GM21576 (cell line): ENCODE data around the gene COL9A1.

ENCODE experiments used
- ATAC-seq: cut with Tn5 transposase; IDR thresholded peaks from one replicate; pipeline ENCODE4 v1.9.1; 2021; ENCODE audit warnings: mild to moderate bottlenecking, moderate library complexity; ENCODE audit not compliant: unreplicated experiment

COL9A1 gene

DNA sequence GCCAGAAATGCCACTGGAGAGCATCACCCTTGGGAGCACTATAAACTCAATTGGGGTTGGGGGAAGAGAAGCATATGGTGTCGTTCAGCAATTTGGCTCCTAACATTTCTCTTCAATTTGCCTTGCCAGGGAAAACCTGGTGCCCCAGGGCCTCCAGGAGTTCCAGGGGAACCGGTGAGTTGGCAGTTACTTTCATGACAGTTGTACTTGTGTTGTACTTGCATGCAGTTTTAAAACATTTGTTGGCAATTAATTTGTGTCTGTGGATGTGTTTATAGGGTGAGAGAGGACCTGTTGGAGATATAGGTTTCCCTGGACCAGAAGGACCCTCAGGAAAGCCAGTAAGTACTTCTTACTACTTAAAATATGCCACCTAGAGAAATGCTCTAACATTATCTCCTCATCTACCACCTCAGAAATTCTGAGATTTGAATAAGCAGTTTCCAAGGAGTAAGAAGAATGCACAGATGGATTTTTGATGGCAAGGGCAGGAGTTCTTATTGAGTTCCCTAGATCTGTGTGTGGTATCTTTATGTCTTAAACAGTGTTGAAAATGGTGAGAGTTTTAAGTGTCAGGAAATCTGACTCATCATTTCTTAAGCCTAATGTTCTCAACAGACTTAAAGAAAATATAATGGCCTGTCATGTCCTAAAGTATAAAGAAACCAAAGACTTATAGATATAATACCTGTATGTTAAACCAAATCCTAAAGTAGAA lies 122.5 kb downstream of the COL9A1 start:
- no peak for ATAC-seq

- ATAC-seq, result no peak
These were observed 125.9 kb downstream of the COL9A1 start for GRCh38 chr6:70176842-70177550.

- ATAC-seq, result no peak
These were observed 127.1 kb downstream of the COL9A1 start for GRCh38 chr6:70175770-70176169.

- no peak for ATAC-seq
These were observed 130.6 kb downstream of the COL9A1 start for GRCh38 chr6:70172252-70172651.

GRCh38 chr6:70171236-70171635 lies 131.6 kb downstream of the COL9A1 start:
- ATAC-seq, result no peak

DNA sequence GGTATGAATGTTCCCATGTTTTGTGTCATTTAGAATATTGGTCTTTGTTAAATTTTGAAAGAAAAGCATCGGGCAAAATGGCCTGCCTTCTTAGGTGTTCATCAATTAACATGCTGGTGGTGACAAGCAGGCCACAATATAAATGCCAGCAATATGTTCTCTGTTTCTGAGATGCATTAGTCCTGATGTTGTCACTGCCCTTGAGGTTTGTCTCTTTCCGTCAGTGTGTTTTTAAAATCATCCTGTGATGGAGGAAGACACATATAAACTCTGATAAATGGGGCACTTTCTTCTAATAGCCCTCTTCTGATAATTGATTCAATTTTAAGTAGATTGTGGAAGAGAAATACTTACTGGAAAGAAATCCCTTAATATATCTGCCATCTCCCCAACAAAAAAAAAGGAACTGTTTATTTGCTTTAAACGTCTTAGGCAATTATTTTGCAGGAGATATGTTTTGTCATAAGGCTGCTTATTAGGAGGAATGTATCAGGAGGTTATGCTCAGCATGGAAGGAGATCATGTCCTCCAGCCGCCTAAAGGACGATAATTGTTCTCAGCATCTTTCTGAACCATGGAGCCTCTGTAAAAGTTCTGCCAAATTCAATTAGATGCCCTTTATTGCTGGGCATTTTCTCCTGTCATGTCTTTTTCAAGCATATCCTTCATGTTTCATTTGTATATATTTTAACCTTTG lies 134.1 kb downstream of the COL9A1 start:
- no peak for ATAC-seq
